Urinary bladder (tissue), 4 donors: Measurements from ENCODE around the gene YBX1. TPM values are rescaled to one million over a fixed set of nuclear protein-coding genes. Genes with fewer than 3 reads are reported as not detected.
A peak's percentile ranks its signal among the peaks of the same experiment; 100 is the strongest.

Experiments used
- DNase-seq: peaks from one replicate; pipeline ENCODE4 v3.0.0-alpha.2; 2015; ENCODE audit errors: extremely low spot score
- H3K27ac ChIP-seq: one replicate; pipeline ENCODE4 v1.5.1; 2013; ENCODE audit warnings: low read depth, mild to moderate bottlenecking, moderate library complexity
- H3K36me3 ChIP-seq: one replicate; pipeline ENCODE4 v1.6.1; 2013; ENCODE audit warnings: mild to moderate bottlenecking, moderate library complexity; ENCODE audit not compliant: insufficient read depth
- H3K4me1 ChIP-seq: one replicate; pipeline ENCODE4 v1.6.1; 2013; ENCODE audit warnings: mild to moderate bottlenecking, moderate library complexity; ENCODE audit not compliant: insufficient read depth
- H3K4me3 ChIP-seq: one replicate; pipeline ENCODE4 v1.5.1; 2013; ENCODE audit warnings: low read depth, low read length
- WGBS: extraction: QIAGEN DNeasy Blood & Tissue Kit; methylation state at CpG from one replicate; pipeline ENCODE4 v1.1.7; 2013; 5-methylcytosine and 5-hydroxymethylcytosine counted together
- polyA plus RNA-seq: library from polyadenylated mRNA; stranded (reverse); fragments of 200-250 nt; gene quantifications from one replicate; pipeline ENCODE4 v1.2.3, GENCODE V29; 2013
- total RNA-seq: library from RNA; depleted of rRNA; stranded (reverse); fragments of >200 nt; gene quantifications from one replicate; pipeline ENCODE4 v1.2.3, GENCODE V29; 2014
- donor health status: healthy with polysubstance abuse.
- donor health status: healthy.

The YBX1 gene
- total and polyA plus RNA-seq, 2 donors = 401 to 773 TPM

DNA sequence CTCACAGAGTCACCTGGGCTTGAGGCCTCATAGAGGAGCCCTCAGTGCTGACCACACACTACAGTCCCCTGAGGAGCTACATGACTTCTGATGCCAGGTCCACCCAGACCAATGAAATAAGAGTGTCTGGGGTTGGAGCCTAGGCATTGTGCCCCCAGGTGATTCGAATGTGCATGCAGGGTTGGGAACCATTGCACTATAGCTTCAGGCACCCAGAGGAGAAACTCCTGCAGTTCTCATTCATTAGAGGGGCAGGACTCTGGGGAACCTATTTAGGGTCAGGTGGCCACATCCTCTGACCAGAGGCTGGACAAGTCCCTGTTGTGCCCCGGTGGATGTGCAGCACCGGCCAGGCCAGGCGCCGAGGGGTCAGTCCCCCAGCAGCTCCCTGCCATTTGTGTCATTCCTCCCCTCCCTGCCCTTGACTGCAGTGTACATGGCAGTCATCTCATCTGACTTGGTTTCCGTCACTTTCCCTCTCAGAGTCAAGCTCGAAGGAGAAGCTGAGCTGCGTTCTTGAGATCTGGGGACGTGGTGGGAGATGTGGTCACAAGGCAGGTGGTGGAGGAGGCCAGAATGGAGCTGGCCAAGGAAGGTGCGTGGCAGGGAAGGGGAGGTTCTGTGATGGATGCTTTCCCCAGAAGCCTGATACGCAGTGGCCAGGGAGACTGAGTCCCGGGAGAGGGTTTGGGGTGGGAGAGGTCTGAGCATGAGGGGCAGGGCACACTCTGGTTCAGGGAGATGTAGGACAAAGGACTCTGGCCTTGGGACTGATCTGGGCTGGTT is 51.4 kb downstream of the YBX1 start:
- no peak for DNase-seq
- 92% methylated on average over 12 of the region's 12 CpGs for WGBS

DNA sequence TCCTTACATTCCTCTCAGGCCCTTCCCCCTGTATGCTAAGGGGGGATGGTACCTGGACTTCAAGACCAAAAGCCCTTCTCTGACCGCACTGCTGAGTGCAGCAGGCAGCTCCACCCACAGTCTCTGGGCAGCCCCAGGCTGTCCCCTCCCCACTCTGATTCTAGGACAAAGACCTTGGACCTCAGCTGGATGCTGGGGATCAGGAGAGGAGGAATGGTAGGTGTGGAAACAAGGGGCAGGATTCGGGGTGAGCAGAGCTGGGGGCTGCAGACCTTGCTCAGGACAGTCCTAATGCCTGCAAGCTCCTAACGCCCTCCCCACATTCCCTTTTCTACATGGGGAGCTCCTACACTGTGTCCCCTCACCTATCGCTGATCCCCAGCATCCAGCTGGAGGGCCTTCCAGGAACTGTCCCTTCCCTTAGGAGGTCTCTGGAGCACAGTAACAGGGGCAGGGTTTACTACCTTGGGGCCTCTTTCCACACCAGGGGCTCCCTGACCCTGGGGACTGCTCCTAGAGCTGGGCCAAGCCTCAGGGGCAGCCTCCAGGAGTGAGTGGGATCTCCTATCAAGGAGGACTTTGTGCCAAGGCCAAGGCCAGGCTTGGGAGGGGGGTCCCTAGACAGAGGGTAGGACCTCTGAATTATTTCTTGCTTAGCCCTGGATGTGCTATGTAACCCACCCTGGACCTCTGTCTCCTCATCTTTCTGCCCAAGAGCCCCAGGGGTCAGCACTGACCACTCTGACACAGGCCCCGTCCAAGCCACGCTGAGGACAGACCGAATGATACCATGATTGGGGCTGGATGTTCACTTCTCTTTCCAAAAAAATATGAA is 52.2 kb downstream of the YBX1 start:
- H3K36me3 ChIP-seq = no peaks in the 10 kb centered on the region
- no peaks in the 10 kb centered on the region for H3K4me1 ChIP-seq
- DNase-seq = no peak
- H3K27ac ChIP-seq = no peak overlapping the region
- 89% methylated on average over 7 of the region's 7 CpGs for WGBS
- no peak overlapping the region for H3K4me3 ChIP-seq

More for the DNA sequence above, 51.4 kb downstream of the YBX1 start:
- no peaks in the 10 kb centered on the region for H3K4me1 ChIP-seq
- H3K36me3 ChIP-seq = no peaks in the 10 kb centered on the region
- no peak overlapping the region for H3K4me3 ChIP-seq
- H3K27ac ChIP-seq = no peak overlapping the region

GRCh38 chr1:42735056-42735455 is 52.8 kb downstream of the YBX1 start:
- Histone ChIP-seq H3K4me1 (no peaks in the 10 kb centered on the region), H3K4me3 (no peak overlapping the region), H3K27ac (no peak overlapping the region), H3K36me3 (no peaks in the 10 kb centered on the region)
- DNase-seq = no peak
- 88% methylated on average over 11 of the region's 11 CpGs for WGBS

DNA sequence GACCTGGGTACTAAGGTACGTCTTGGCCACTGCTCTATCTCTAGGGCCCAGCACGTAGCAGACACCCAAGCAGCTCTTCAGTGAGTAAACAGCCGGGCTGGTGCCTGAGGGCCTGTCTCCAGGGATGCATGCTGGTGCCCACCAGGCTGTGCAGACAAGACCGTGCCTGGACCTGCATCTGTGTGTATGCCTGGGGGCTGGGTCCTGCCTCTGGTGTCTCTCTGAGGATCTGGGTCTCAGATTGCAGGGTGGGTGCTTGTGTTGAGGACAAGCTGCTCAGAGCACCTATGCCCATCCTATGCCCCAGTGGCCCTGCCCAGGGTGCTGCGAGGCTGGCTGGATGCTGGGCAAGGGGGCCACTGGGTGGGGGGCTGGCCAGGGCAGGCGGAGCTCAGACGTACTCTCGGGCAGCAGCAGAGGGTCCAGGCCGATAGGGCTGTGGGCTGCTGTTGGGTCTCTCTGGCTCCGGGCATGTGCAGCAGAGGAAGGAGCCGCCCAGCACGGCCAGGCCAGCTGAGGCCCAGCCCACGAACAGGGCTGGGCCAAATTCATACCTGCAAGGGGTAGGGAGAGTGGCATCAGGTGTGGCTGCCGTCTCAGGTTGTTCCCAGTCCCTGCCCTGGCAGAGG is 53.4 kb downstream of the YBX1 start:
- WGBS = 88% methylated on average over 14 of the region's 14 CpGs
- Histone ChIP-seq H3K27ac (no peak overlapping the region), H3K4me3 (no peak overlapping the region), H3K36me3 (no peaks in the 10 kb centered on the region), H3K4me1 (no peaks in the 10 kb centered on the region)
- peak; percentile 32 for DNase-seq

DNA sequence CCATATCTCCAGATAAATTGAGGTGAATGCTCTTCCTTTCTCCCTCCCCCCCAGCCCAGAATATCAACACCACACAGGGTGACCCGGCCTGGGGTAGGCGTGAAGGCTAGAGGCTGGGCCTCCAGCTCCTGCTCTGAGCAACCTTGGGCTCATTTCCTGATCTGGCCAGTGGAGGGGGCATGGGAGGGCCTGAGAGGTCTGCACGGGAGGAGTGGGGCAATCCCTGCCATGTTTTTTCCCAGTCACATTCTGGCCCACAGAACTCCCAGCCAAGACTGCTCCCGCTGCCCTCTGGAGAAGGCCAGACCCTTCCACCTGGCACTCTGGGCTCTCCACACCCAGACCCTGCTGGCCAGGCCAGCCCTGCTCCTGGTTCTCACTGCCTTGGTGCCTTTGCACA is 53.9 kb downstream of the YBX1 start:
- no peak overlapping the region for H3K27ac ChIP-seq
- H3K4me3 ChIP-seq = no peak overlapping the region
- no peaks in the 10 kb centered on the region for H3K36me3 ChIP-seq
- no peak for DNase-seq
- no peaks in the 10 kb centered on the region for H3K4me1 ChIP-seq
- WGBS = 59% methylated on average over 4 of the region's 4 CpGs

GRCh38 chr1:42736571-42737200 is 54.5 kb downstream of the YBX1 start:
- H3K27ac ChIP-seq = no peak overlapping the region
- no peak for DNase-seq
- no peaks in the 10 kb centered on the region for H3K36me3 ChIP-seq
- no peaks in the 10 kb centered on the region for H3K4me1 ChIP-seq
- 81% methylated on average over 8 of the region's 8 CpGs for WGBS
- no peak overlapping the region for H3K4me3 ChIP-seq

- Histone ChIP-seq H3K4me1 (no peaks in the 10 kb centered on the region), H3K27ac (no peak overlapping the region), H3K36me3 (no peaks in the 10 kb centered on the region), H3K4me3 (no peak overlapping the region)
- no peak for DNase-seq
- 58% methylated on average over 5 of the region's 5 CpGs for WGBS
Observed at GRCh38 chr1:42737257-42737656, 55.0 kb downstream of the YBX1 start.

GRCh38 chr1:42737986-42738677 is 55.9 kb downstream of the YBX1 start:
- Histone ChIP-seq H3K4me3 (no peak overlapping the region), H3K36me3 (no peaks in the 10 kb centered on the region), H3K4me1 (no peaks in the 10 kb centered on the region), H3K27ac (no peak overlapping the region)
- 88% methylated on average over 21 of the region's 21 CpGs for WGBS
- no peak for DNase-seq

- Histone ChIP-seq H3K36me3 (no peaks in the 10 kb centered on the region), H3K4me1 (no peaks in the 10 kb centered on the region), H3K4me3 (no peak overlapping the region), H3K27ac (no peak overlapping the region)
- 82% methylated on average over 8 of the region's 8 CpGs for WGBS
- DNase-seq = no peak
Observed at GRCh38 chr1:42738678-42739226, 56.5 kb downstream of the YBX1 start.

DNA sequence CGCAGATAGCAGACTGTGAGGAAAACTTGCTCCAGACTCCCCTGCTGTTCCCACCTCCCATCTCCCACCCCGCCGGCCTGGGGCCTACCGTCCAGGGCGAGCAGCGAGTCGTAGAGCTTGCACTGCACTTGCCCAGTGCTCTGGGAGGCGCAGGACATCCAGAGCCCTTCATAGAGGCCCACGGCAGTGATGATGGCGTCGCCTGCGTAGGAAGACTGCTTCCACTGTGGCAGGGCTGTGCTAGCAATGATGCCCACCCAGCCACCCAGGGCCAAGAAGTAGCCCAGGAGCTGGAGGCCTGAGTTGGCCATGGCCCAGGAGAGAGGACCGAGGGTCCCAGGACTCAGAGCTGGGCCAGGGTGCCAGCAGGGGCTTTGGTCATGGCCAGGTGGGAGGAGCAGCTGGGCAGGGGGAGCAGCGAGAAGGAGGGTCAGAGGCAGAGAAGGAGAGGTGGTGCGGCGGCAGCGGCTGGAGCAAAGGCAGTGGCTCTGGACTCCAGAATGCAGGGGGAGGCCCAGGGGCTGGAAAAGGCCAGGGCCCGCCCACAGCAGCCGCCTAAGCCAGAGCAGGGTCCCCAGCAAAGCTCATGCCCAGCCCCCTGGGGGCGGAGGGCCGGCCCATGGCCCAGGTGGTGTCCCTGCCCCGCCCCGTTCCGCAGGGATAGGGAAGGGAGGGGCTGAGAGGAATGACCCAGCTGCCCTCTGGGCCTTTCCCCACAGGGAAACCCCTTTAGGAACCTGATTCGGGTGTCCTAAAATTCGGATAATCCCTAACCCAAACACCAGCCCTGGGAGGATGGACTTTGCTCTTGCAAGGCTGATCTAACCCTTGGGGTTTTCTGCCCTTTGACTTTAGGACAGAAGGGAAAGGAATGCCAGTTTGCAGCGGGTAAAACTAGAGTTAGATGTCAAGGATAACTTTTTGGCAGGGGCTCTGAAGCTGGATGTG is 57.8 kb downstream of the YBX1 start, which contains the start of gene CLDN19:
TSS of gene CLDN19 (minus strand) at position 484 of the 948 bp plus-strand sequence. CDS start at position 311, 173 bp downstream.
- no peak for DNase-seq
- H3K27ac ChIP-seq = no peak within 1 kb of the TSS
- no peaks in the 10 kb centered on the region for H3K4me1 ChIP-seq
- H3K4me3 ChIP-seq = no peak within 1 kb of the TSS
- no peaks in the 10 kb centered on the region for H3K36me3 ChIP-seq
- 65% methylated on average over 27 of the region's 27 CpGs for WGBS

DNA sequence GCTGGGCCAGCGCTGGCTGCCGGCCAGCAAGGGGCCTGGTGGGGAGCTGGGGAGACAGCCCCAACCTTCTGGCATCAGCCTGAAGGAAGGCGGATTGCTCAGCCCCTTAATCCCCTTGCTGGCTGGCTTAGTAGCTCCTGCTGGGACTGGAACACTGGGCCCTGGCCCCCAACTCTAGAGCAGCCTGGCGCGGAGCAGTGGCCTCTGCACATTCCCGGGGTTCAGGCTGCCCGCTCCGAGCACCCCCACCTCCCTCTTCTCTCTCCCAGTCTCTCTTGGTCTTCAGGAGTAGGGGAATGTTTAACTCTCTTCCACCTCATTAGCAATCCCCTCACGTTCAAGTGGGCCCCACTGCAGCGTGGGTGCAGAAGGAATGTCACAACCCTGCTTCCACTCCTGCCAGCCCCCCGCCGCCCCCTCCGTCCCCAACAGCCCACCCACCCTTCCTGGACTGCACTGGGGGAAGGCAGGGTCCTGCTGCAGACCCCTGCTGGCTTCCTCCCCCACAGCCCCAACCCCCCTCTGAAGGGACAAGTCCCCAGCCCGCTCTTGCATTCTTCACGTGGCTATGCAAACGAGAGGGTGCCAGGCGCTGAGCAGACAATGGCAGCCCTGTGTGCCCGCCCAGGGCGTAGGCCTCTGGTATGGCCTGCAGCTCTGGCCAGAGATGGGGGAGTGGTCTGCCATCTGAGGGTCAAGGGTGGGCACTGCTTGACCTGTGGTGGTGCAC is 58.8 kb downstream of the YBX1 start:
- Histone ChIP-seq H3K4me1 (no peaks in the 10 kb centered on the region), H3K4me3 (no peak overlapping the region), H3K36me3 (no peaks in the 10 kb centered on the region), H3K27ac (no peak overlapping the region)
- 69% methylated on average over 19 of the region's 19 CpGs for WGBS
- no peak for DNase-seq
